CD4-positive, alpha-beta T cell treated with Interferon gamma for 1 hour (primary cell): Measurements from ENCODE around the gene PLCG2.
"Not testable (repeated sequence)": the region's sequence is repeated elsewhere in the genome, so short reads cannot be mapped to it uniquely, and the experiment has no call there.

Source experiments
- DNase-seq: peaks from one replicate; pipeline ENCODE4 v3.0.0-alpha.2; 2020

PLCG2 gene

GRCh38 chr16:81921085-81921814 lies 142.2 kb downstream of the PLCG2 start:
- no peak for DNase-seq

GRCh38 chr16:81921843-81922584 lies 142.9 kb downstream of the PLCG2 start:
- DNase-seq = no peak

- no peak for DNase-seq
Measured at GRCh38 chr16:81923296-81923695, 144.2 kb downstream of the PLCG2 start.

- no peak for DNase-seq
Measured at GRCh38 chr16:81925016-81925415, 145.9 kb downstream of the PLCG2 start.

GRCh38 chr16:81926036-81926435 lies 146.9 kb downstream of the PLCG2 start:
- DNase-seq = no peak

GRCh38 chr16:81927561-81928185 lies 148.6 kb downstream of the PLCG2 start:
- DNase-seq = no peak

GRCh38 chr16:81928271-81928918 lies 149.3 kb downstream of the PLCG2 start:
- DNase-seq = no peak

- no peak for DNase-seq
Measured at GRCh38 chr16:81928975-81929374, 149.9 kb downstream of the PLCG2 start.

- no peak for DNase-seq
Measured at GRCh38 chr16:81929841-81930240, 150.8 kb downstream of the PLCG2 start.

- no peak for DNase-seq
Measured at GRCh38 chr16:81931927-81932326, 152.8 kb downstream of the PLCG2 start.

GRCh38 chr16:81932668-81933067 lies 153.6 kb downstream of the PLCG2 start:
- DNase-seq = no peak

GRCh38 chr16:81933361-81933760 lies 154.3 kb downstream of the PLCG2 start:
- no peak for DNase-seq

- not testable (repeated sequence) for DNase-seq
Measured at GRCh38 chr16:81934711-81935110, 155.6 kb downstream of the PLCG2 start.

GRCh38 chr16:81936209-81937000 lies 157.3 kb downstream of the PLCG2 start:
- DNase-seq = no peak

- DNase-seq = no peak
Measured at GRCh38 chr16:81937305-81938038, 158.4 kb downstream of the PLCG2 start.

GRCh38 chr16:81938326-81939163 lies 159.5 kb downstream of the PLCG2 start:
- DNase-seq = no peak

GRCh38 chr16:81939164-81940056 lies 160.3 kb downstream of the PLCG2 start:
- no peak for DNase-seq

- no peak for DNase-seq
Measured at GRCh38 chr16:81940781-81941560, 161.9 kb downstream of the PLCG2 start.

GRCh38 chr16:81942007-81942601 lies 163.0 kb downstream of the PLCG2 start:
- DNase-seq = no peak
